ENCODE data around the gene BANF1. TPM values are rescaled to one million over a fixed set of nuclear protein-coding genes. Genes with fewer than 3 reads are reported as not detected.
A peak's percentile ranks its signal among the peaks of the same experiment; 100 is the strongest.

The BANF1 gene
- total and polyA plus RNA-seq, 2 of the 13 experiments (the other 11 are each of a cell fraction or from before 2014, with no cell fraction given): 40.5 to 86.5 TPM

DNA sequence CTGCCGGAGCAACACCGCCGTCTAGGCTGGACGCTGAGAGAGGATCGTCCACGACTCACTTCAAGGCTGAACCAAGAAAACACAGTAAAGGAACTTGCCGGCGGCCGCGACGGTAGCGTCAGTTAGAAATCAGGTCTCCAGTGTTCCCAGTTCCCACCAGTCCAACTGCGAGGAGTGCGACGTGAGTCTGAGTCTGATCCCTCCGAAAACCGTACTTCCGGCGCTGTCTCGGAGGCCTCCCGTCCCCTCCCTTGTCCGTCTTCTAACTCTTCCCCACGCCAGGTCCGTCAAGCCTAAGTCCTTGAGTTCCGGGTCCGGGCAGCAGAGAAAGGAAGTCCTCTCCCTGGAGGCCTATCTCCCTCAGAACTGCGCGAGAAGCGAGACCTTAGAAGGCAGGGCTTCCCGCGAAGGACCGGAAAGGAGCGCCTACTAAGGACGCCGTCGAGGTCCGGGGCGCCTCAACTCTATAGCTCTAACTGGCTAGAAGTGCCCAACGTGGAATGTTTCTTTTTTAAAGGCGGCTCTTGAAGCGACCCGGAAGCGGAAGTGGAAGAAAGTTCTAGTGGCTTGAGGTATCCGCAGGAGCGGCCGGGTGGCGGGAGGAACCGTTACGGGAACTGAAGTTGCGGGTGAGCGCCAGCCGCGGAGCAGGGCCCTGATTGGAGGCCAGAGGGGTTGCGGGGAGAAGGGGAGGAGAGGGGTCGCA lies at the start of gene BANF1, which contains the start of gene EIF1AD (continued):
- peak in 1 of 2 experiments; percentile 53; a peak in 1 of 4 replicates for TF ChIP-seq EP300 (IDR thresholded peaks at IDR 0.05; ENCODE audit: low read depth in 2 of 2, low read length in 2 of 2)
- peak; percentile 62; the same call in 1 of the 2 replicates for TF ChIP-seq EP300 (CRISPR knock-in tag; IDR thresholded peaks at IDR 0.05; ENCODE audit: borderline replicate concordance)
- peak; percentile 82 for TF ChIP-seq THRA (CRISPR knock-in tag; IDR thresholded peaks at IDR 0.05; ENCODE audit: borderline replicate concordance)
- 0 out of 2 replicates have a peak, but pooled peaks have one; percentile 43 for TF ChIP-seq KDM6A (CRISPR knock-in tag; IDR thresholded peaks at IDR 0.05; ENCODE audit: low read depth)
- TF ChIP-seq ATRX (CRISPR knock-in tag; IDR thresholded peaks at IDR 0.05; ENCODE audit: borderline replicate concordance): no peak
- TF ChIP-seq CREM (IDR thresholded peaks at IDR 0.05): peak; percentile 86
- TF ChIP-seq CREM (CRISPR knock-in tag; IDR thresholded peaks at IDR 0.05): no peak
- peak; percentile 67; the same call in 1 of the 2 replicates for TF ChIP-seq EED (CRISPR knock-in tag; IDR thresholded peaks at IDR 0.05)
- no peak for TF ChIP-seq ZFP1 (CRISPR knock-in tag; IDR thresholded peaks at IDR 0.05)
- TF ChIP-seq, protein P1, sequence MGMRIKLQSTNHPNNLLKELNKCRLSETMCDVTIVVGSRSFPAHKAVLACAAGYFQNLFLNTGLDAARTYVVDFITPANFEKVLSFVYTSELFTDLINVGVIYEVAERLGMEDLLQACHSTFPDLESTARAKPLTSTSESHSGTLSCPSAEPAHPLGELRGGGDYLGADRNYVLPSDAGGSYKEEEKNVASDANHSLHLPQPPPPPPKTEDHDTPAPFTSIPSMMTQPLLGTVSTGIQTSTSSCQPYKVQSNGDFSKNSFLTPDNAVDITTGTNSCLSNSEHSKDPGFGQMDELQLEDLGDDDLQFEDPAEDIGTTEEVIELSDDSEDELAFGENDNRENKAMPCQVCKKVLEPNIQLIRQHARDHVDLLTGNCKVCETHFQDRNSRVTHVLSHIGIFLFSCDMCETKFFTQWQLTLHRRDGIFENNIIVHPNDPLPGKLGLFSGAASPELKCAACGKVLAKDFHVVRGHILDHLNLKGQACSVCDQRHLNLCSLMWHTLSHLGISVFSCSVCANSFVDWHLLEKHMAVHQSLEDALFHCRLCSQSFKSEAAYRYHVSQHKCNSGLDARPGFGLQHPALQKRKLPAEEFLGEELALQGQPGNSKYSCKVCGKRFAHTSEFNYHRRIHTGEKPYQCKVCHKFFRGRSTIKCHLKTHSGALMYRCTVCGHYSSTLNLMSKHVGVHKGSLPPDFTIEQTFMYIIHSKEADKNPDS (CRISPR knock-in tag; IDR thresholded peaks at IDR 0.05): 0 out of 2 replicates have a peak, but pooled peaks have one; percentile 27
- TF ChIP-seq PAWR (CRISPR knock-in tag; IDR thresholded peaks at IDR 0.05; ENCODE audit: borderline replicate concordance): no peak
- TF ChIP-seq ZNF577 (CRISPR knock-in tag; IDR thresholded peaks at IDR 0.05; ENCODE audit: borderline replicate concordance, low read depth): no peak
- TF ChIP-seq ZNF883 (CRISPR knock-in tag; IDR thresholded peaks at IDR 0.05; ENCODE audit: not compliant biosample characterization): peak; percentile 48
- peak; percentile 64 for TF ChIP-seq SIX1 (CRISPR knock-in tag; IDR thresholded peaks at IDR 0.05; ENCODE audit: borderline replicate concordance)
- TF ChIP-seq RBFOX2 (IDR thresholded peaks at IDR 0.05; ENCODE audit: low read depth, low read length): peak; percentile 79
- peak; percentile 90 for TF ChIP-seq THAP8 (CRISPR knock-in tag; IDR thresholded peaks at IDR 0.05; ENCODE audit: borderline replicate concordance)
- TF ChIP-seq POLR2G (IDR thresholded peaks at IDR 0.05; ENCODE audit: low read depth, low read length): peak; percentile 88
- peak; percentile 95; the same call in 1 of the 2 replicates for TF ChIP-seq KDM4B (CRISPR knock-in tag; IDR thresholded peaks at IDR 0.05)
- TF ChIP-seq ZNF44 (CRISPR knock-in tag; IDR thresholded peaks at IDR 0.05): peak; percentile 94
- peak; percentile 86; the same call in 1 of the 2 replicates for TF ChIP-seq ZNF33B (CRISPR knock-in tag; IDR thresholded peaks at IDR 0.05)
- no peak; the same call in 1 of the 2 replicates for TF ChIP-seq NAIF1 (CRISPR knock-in tag; IDR thresholded peaks at IDR 0.05; ENCODE audit: borderline replicate concordance)
- TF ChIP-seq HOXA3 (CRISPR knock-in tag; IDR thresholded peaks at IDR 0.05): peak; percentile 94
- no peak for TF ChIP-seq ZNF296 (CRISPR knock-in tag; conservative IDR thresholded peaks at IDR 0.05)
- TF ChIP-seq, protein P2, sequence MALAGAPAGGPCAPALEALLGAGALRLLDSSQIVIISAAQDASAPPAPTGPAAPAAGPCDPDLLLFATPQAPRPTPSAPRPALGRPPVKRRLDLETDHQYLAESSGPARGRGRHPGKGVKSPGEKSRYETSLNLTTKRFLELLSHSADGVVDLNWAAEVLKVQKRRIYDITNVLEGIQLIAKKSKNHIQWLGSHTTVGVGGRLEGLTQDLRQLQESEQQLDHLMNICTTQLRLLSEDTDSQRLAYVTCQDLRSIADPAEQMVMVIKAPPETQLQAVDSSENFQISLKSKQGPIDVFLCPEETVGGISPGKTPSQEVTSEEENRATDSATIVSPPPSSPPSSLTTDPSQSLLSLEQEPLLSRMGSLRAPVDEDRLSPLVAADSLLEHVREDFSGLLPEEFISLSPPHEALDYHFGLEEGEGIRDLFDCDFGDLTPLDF (CRISPR knock-in tag; IDR thresholded peaks at IDR 0.05): peak; percentile 55; the same call in 1 of the 2 replicates

All from HepG2 (cell line).